Measurements from ENCODE around the gene RALGAPA1. TPM values are rescaled to one million over a fixed set of nuclear protein-coding genes. Genes with fewer than 3 reads are reported as not detected.

RALGAPA1 gene
- total and polyA plus RNA-seq, 2 experiments from 2014 or later: 21.9 to 27.3 TPM

- TF ChIP-seq, protein P1, sequence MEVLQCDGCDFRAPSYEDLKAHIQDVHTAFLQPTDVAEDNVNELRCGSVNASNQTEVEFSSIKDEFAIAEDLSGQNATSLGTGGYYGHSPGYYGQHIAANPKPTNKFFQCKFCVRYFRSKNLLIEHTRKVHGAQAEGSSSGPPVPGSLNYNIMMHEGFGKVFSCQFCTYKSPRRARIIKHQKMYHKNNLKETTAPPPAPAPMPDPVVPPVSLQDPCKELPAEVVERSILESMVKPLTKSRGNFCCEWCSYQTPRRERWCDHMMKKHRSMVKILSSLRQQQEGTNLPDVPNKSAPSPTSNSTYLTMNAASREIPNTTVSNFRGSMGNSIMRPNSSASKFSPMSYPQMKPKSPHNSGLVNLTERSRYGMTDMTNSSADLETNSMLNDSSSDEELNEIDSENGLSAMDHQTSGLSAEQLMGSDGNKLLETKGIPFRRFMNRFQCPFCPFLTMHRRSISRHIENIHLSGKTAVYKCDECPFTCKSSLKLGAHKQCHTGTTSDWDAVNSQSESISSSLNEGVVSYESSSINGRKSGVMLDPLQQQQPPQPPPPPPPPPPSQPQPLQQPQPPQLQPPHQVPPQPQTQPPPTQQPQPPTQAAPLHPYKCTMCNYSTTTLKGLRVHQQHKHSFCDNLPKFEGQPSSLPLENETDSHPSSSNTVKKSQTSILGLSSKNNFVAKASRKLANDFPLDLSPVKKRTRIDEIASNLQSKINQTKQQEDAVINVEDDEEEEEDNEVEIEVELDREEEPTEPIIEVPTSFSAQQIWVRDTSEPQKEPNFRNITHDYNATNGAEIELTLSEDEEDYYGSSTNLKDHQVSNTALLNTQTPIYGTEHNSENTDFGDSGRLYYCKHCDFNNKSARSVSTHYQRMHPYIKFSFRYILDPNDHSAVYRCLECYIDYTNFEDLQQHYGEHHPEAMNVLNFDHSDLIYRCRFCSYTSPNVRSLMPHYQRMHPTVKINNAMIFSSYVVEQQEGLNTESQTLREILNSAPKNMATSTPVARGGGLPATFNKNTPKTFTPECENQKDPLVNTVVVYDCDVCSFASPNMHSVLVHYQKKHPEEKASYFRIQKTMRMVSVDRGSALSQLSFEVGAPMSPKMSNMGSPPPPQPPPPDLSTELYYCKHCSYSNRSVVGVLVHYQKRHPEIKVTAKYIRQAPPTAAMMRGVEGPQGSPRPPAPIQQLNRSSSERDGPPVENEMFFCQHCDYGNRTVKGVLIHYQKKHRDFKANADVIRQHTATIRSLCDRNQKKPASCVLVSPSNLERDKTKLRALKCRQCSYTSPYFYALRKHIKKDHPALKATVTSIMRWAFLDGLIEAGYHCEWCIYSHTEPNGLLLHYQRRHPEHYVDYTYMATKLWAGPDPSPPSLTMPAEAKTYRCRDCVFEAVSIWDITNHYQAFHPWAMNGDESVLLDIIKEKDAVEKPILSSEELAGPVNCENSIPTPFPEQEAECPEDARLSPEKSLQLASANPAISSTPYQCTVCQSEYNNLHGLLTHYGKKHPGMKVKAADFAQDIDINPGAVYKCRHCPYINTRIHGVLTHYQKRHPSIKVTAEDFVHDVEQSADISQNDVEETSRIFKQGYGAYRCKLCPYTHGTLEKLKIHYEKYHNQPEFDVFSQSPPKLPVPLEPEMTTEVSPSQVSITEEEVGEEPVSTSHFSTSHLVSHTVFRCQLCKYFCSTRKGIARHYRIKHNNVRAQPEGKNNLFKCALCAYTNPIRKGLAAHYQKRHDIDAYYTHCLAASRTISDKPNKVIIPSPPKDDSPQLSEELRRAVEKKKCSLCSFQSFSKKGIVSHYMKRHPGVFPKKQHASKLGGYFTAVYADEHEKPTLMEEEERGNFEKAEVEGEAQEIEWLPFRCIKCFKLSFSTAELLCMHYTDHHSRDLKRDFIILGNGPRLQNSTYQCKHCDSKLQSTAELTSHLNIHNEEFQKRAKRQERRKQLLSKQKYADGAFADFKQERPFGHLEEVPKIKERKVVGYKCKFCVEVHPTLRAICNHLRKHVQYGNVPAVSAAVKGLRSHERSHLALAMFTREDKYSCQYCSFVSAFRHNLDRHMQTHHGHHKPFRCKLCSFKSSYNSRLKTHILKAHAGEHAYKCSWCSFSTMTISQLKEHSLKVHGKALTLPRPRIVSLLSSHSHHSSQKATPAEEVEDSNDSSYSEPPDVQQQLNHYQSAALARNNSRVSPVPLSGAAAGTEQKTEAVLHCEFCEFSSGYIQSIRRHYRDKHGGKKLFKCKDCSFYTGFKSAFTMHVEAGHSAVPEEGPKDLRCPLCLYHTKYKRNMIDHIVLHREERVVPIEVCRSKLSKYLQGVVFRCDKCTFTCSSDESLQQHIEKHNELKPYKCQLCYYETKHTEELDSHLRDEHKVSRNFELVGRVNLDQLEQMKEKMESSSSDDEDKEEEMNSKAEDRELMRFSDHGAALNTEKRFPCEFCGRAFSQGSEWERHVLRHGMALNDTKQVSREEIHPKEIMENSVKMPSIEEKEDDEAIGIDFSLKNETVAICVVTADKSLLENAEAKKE (CRISPR knock-in tag; IDR thresholded peaks at IDR 0.05): no peak
- TF ChIP-seq, protein P2, sequence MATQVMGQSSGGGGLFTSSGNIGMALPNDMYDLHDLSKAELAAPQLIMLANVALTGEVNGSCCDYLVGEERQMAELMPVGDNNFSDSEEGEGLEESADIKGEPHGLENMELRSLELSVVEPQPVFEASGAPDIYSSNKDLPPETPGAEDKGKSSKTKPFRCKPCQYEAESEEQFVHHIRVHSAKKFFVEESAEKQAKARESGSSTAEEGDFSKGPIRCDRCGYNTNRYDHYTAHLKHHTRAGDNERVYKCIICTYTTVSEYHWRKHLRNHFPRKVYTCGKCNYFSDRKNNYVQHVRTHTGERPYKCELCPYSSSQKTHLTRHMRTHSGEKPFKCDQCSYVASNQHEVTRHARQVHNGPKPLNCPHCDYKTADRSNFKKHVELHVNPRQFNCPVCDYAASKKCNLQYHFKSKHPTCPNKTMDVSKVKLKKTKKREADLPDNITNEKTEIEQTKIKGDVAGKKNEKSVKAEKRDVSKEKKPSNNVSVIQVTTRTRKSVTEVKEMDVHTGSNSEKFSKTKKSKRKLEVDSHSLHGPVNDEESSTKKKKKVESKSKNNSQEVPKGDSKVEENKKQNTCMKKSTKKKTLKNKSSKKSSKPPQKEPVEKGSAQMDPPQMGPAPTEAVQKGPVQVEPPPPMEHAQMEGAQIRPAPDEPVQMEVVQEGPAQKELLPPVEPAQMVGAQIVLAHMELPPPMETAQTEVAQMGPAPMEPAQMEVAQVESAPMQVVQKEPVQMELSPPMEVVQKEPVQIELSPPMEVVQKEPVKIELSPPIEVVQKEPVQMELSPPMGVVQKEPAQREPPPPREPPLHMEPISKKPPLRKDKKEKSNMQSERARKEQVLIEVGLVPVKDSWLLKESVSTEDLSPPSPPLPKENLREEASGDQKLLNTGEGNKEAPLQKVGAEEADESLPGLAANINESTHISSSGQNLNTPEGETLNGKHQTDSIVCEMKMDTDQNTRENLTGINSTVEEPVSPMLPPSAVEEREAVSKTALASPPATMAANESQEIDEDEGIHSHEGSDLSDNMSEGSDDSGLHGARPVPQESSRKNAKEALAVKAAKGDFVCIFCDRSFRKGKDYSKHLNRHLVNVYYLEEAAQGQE (IDR thresholded peaks at IDR 0.05; ENCODE audit: unreplicated experiment): no peak
- no peak for TF ChIP-seq STAT1 (IDR thresholded peaks at IDR 0.05; ENCODE audit: unreplicated experiment)
- no peak for TF ChIP-seq CTCF (conservative IDR thresholded peaks at IDR 0.05; ENCODE audit: low read depth in 2 of 2)
- no peak for TF ChIP-seq JUNB (IDR thresholded peaks at IDR 0.05; ENCODE audit: unreplicated experiment)
- TF ChIP-seq ZNF331 (CRISPR knock-in tag; IDR thresholded peaks at IDR 0.05; ENCODE audit: low read depth): no peak
- no peak for TF ChIP-seq EZH2 (IDR thresholded peaks at IDR 0.05; ENCODE audit: low read depth, unreplicated experiment)
- no peak for TF ChIP-seq EZH2phosphoT487 (IDR thresholded peaks at IDR 0.05; ENCODE audit: unreplicated experiment)
- no peak for TF ChIP-seq POLR2AphosphoS5 (IDR thresholded peaks at IDR 0.05; ENCODE audit: low read depth)
- no peak for TF ChIP-seq ETS1 (IDR thresholded peaks at IDR 0.05)
- TF ChIP-seq ZNF114 (CRISPR knock-in tag; IDR thresholded peaks at IDR 0.05): no peak
Observed at GRCh38 chr14:35854696-35855270, 45.7 kb upstream of the RALGAPA1 start (continued).

Measured in GM23338 (cell line).